IMR-90 (cell line): ENCODE measurements around the gene NCOA7. TPM values are rescaled to one million over a fixed set of nuclear protein-coding genes. Genes with fewer than 3 reads are reported as not detected.

Experiments used
- ATAC-seq: fragments of 200-7000 bp; cut with Tn5 transposase; 2 replicates; pipeline ENCODE4 v1.9.1; 2020; ENCODE audit warnings: low read depth, mild to moderate bottlenecking, moderate library complexity
- BruUV-seq: library from RNA; stranded (reverse); fragments of 400-500 nt; replicated peaks from 2 replicates; lab custom pipeline; 2021; lab: Mats Ljungman, UMichigan
- CTCF ChIA-PET: fragments of 300-600 bp; formaldehyde crosslinking; extraction: SDS; loops from one replicate; lab custom pipeline; 2021; ENCODE audit warnings: antibody characterized with exemption; lab: Yijun Ruan, JAX
- POLR2A ChIA-PET: fragments of 300-600 bp; sonication (Branson Sonifier 250); formaldehyde crosslinking; loops from one replicate; lab custom pipeline; 2022; ENCODE audit warnings: antibody characterized with exemption; ENCODE audit not compliant: unreplicated experiment; lab: Charles Lee
- DNase-seq: peaks from one replicate; pipeline ENCODE4 v3.0.0; 2013
- H2AFZ ChIP-seq: replicated peaks from 2 replicates; pipeline ENCODE3; 2013; ENCODE audit warnings: low read length, mild to moderate bottlenecking; ENCODE audit not compliant: poor library complexity
- H2AK5ac ChIP-seq: 2 replicates; pipeline ENCODE4 v1.6.1; 2013; ENCODE audit warnings: low read depth, low read length, inconsistent platforms
- H2AK9ac ChIP-seq: replicated peaks from 2 replicates; pipeline ENCODE3; 2013; ENCODE audit warnings: mild to moderate bottlenecking, low read depth, low read length, moderate library complexity; ENCODE audit not compliant: poor library complexity
- H2BK120ac ChIP-seq: 2 replicates; pipeline ENCODE4 v1.6.1; 2013; ENCODE audit warnings: low read depth, low read length, inconsistent platforms
- H2BK15ac ChIP-seq: 3 replicates; pipeline ENCODE4 v1.6.1; 2013; ENCODE audit warnings: low read depth, low read length, inconsistent platforms
- H2BK20ac ChIP-seq: 2 replicates; pipeline ENCODE4 v1.6.1; 2013; ENCODE audit warnings: low read depth, mild to moderate bottlenecking, inconsistent platforms, low read length, moderate library complexity
- H2BK5ac ChIP-seq: 2 replicates; pipeline ENCODE4 v1.6.1; 2013; ENCODE audit warnings: mild to moderate bottlenecking, low read depth, low read length, inconsistent platforms; ENCODE audit not compliant: poor library complexity, severe bottlenecking
- H3K14ac ChIP-seq: replicated peaks from 2 replicates; pipeline ENCODE4 v1.6.1; 2013; ENCODE audit warnings: low read depth, low read length, inconsistent platforms
- H3K18ac ChIP-seq: 2 replicates; pipeline ENCODE4 v1.6.1; 2013; ENCODE audit warnings: low read depth, low read length, control low read depth
- H3K23ac ChIP-seq: 2 replicates; pipeline ENCODE4 v1.6.1; 2013; ENCODE audit warnings: low read depth, low read length, inconsistent platforms
- H3K27ac ChIP-seq: 2 replicates; pipeline ENCODE4 v1.5.1; 2013; ENCODE audit warnings: mild to moderate bottlenecking, control low read depth, low read length; ENCODE audit not compliant: insufficient read depth
- H3K27me3 ChIP-seq: 2 replicates; pipeline ENCODE4 v1.6.1; 2013; ENCODE audit warnings: low read length; ENCODE audit not compliant: control insufficient read depth, insufficient read depth
- H3K36me3 ChIP-seq: 2 replicates; pipeline ENCODE4 v1.6.1; 2013; ENCODE audit warnings: low read length, mixed read lengths; ENCODE audit not compliant: control insufficient read depth, insufficient read depth
- H3K4ac ChIP-seq: 2 replicates; pipeline ENCODE4 v1.6.1; 2013; ENCODE audit warnings: low read depth, low read length, inconsistent platforms
- H3K4me1 ChIP-seq: 2 replicates; pipeline ENCODE4 v1.6.1; 2013; ENCODE audit warnings: low read length, mixed read lengths; ENCODE audit not compliant: control insufficient read depth, insufficient read depth
- H3K4me2 ChIP-seq: 2 replicates; pipeline ENCODE4 v1.6.1; 2013; ENCODE audit warnings: low read depth, mild to moderate bottlenecking, control low read depth, low read length, moderate library complexity
- H3K4me3 ChIP-seq: 2 replicates; pipeline ENCODE4 v1.5.1; 2013; ENCODE audit warnings: low read depth, mild to moderate bottlenecking, control low read depth, low read length, moderate library complexity; ENCODE audit not compliant: insufficient read depth
- H3K56ac ChIP-seq: 2 replicates; pipeline ENCODE4 v1.6.1; 2013; ENCODE audit warnings: low read length, inconsistent platforms; ENCODE audit not compliant: insufficient read depth; ENCODE audit errors: extremely low read depth
- H3K79me1 ChIP-seq, 2 experiments: 2 replicates each; pipeline ENCODE4 v1.6.1; 2013; ENCODE audit warnings: low read length in 2 of 2, inconsistent platforms in 1 of 2, low read depth in 1 of 2
- H3K9ac ChIP-seq: 2 replicates; pipeline ENCODE4 v1.6.1; 2013; ENCODE audit warnings: low read depth, low read length, control low read depth
- H3K9me1 ChIP-seq: 2 replicates; pipeline ENCODE4 v1.6.1; 2013; ENCODE audit warnings: low read length, inconsistent platforms; ENCODE audit not compliant: insufficient read depth
- H3K9me3 ChIP-seq: 2 replicates; pipeline ENCODE4 v1.6.1; 2013; ENCODE audit warnings: low read length; ENCODE audit not compliant: control insufficient read depth, insufficient read depth
- H4K20me1 ChIP-seq: 2 replicates; pipeline ENCODE4 v1.6.1; 2013; ENCODE audit warnings: low read length, inconsistent platforms; ENCODE audit not compliant: insufficient read depth
- H4K5ac ChIP-seq: 2 replicates; pipeline ENCODE4 v1.6.1; 2013; ENCODE audit warnings: mild to moderate bottlenecking, low read depth, low read length, control low read depth
- H4K8ac ChIP-seq, 2 experiments: 2 replicates each; pipeline ENCODE4 v1.6.1; 2013; ENCODE audit warnings: low read depth in 2 of 2, low read length in 2 of 2, control low read depth in 1 of 2, inconsistent platforms in 1 of 2
- H4K91ac ChIP-seq: 2 replicates; pipeline ENCODE4 v1.6.1; 2013; ENCODE audit warnings: low read depth, low read length, inconsistent platforms; ENCODE audit not compliant: insufficient read depth
- CEBPB ChIP-seq: IDR thresholded peaks from 2 replicates; pipeline ENCODE4 v1.6.1; 2012; ENCODE audit warnings: low read depth, low read length, improper control_type of control experiment
- ELK1 ChIP-seq: fragments of 150-350 bp; IDR thresholded peaks from 2 replicates; pipeline ENCODE4 v1.6.1; 2016; ENCODE audit warnings: low read depth, mild to moderate bottlenecking, low read length, moderate library complexity, borderline replicate concordance
- FOS ChIP-seq: fragments of 150-350 bp; IDR thresholded peaks from 2 replicates; pipeline ENCODE4 v1.6.1; 2016; ENCODE audit warnings: low read depth, low read length
- MAFK ChIP-seq: IDR thresholded peaks from 2 replicates; pipeline ENCODE4 v1.6.1; 2012; ENCODE audit warnings: low read depth, low read length, improper control_type of control experiment
- MAZ ChIP-seq: IDR thresholded peaks from 2 replicates; pipeline ENCODE4 v1.6.1; 2012; ENCODE audit warnings: low read depth, mild to moderate bottlenecking, low read length, improper control_type of control experiment, moderate library complexity, borderline replicate concordance
- NFE2L2 ChIP-seq: fragments of 150-350 bp; IDR thresholded peaks from 2 replicates; pipeline ENCODE4 v1.6.1; 2016; ENCODE audit warnings: low read depth, mild to moderate bottlenecking, low read length
- RAD21 ChIP-seq: IDR thresholded peaks from 2 replicates; pipeline ENCODE4 v1.6.1; 2012; ENCODE audit warnings: low read length, improper control_type of control experiment
- RCOR1 ChIP-seq: IDR thresholded peaks from 2 replicates; pipeline ENCODE4 v1.6.1; 2012; ENCODE audit warnings: mild to moderate bottlenecking, low read length, improper control_type of control experiment; ENCODE audit not compliant: insufficient replicate concordance
- RFX5 ChIP-seq: IDR thresholded peaks from 2 replicates; pipeline ENCODE4 v1.8.0; 2012; ENCODE audit warnings: low read depth, mild to moderate bottlenecking, low read length, moderate library complexity
- SMC3 ChIP-seq: fragments of 150-350 bp; IDR thresholded peaks from 2 replicates; pipeline ENCODE4 v1.6.1; 2016; ENCODE audit warnings: low read depth, mild to moderate bottlenecking, antibody characterized with exemption, low read length, moderate library complexity
- WGBS, 2 experiments: methylation state at CpG; one replicate each; pipeline versions ENCODE4 v1.1.5 to v1.1.7; 2013; ENCODE audit warnings: missing lambda C conversion rate in 2 of 2; ENCODE audit not compliant: insufficient read length in 1 of 2; ENCODE audit errors: extremely low coverage in 2 of 2; 5-methylcytosine and 5-hydroxymethylcytosine counted together
- dilution Hi-C: fragments of 300-500 bp; cut with HindIII; formaldehyde crosslinking; loops from one replicate; pipeline ENCODE4 v1.14.3; 2018; ENCODE audit warnings: low sequenced_read_pairs; ENCODE audit not compliant: unreplicated experiment
- in situ Hi-C: fragments of 300-500 bp; cut with MboI; formaldehyde crosslinking; loops from 3 replicates; pipeline ENCODE4 v1.14.3; 2019; ENCODE audit warnings: low sequenced_read_pairs, inconsistent platforms, mixed read lengths
- intact Hi-C: fragments of 100-400 bp; cut with micrococcal nuclease; formaldehyde crosslinking; loops from 2 replicates; pipeline ENCODE4 v1.10.0; 2022
- polyA plus RNA-seq, 3 experiments: library from polyadenylated mRNA; depleted of rRNA; stranded (reverse); fragments of >200 nt; gene quantifications; 2 replicates each; pipeline ENCODE4 v1.2.3, GENCODE V29; 2012; ENCODE audit warnings: low replicate concordance in 1 of 3
- total RNA-seq: library from RNA; depleted of rRNA; stranded (reverse); fragments of >200 nt; gene quantifications from 2 replicates; pipeline ENCODE4 v1.2.3, GENCODE V29; 2012
- TF ChIP-seq, protein P1 (sequence below): fragments of 150-350 bp; IDR thresholded peaks from 2 replicates; pipeline ENCODE4 v1.6.1; 2017; ENCODE audit warnings: mild to moderate bottlenecking, antibody characterized with exemption, low read length, low read depth
- TF ChIP-seq, protein P2 (sequence below): conservative IDR thresholded peaks from 2 replicates; pipeline ENCODE4 v1.5.1; 2012; ENCODE audit warnings: mild to moderate bottlenecking, low read depth, low read length, improper control_type of control experiment

NCOA7 gene
- total and polyA plus RNA-seq, 2 of the 4 experiments (the other 2 are of a cell fraction) = 12.6 to 12.9 TPM

- no peak overlapping the region for H3K4me3 ChIP-seq
- H4K91ac ChIP-seq = no peak overlapping the region
- H3K9me1 ChIP-seq = no peaks in the 10 kb centered on the region
- H2AFZ ChIP-seq = no peak overlapping the region
- H4K20me1 ChIP-seq = no peaks in the 10 kb centered on the region
- H3K27me3 ChIP-seq = no peaks in the 10 kb centered on the region
- H2AK9ac ChIP-seq = no peak overlapping the region
- no peak overlapping the region for H4K8ac ChIP-seq
- WGBS, 2 experiments = no CpG with 5 or more reads among the region's 1 CpG
- TF ChIP-seq FOS (no peak), RFX5 (no peak), CEBPB (no peak), ELK1 (no peak), MAFK (no peak), NFE2L2 (no peak), RAD21 (no peak), SMC3 (no peak), MAZ (no peak), RCOR1 (no peak)
- TF ChIP-seq, protein P1, sequence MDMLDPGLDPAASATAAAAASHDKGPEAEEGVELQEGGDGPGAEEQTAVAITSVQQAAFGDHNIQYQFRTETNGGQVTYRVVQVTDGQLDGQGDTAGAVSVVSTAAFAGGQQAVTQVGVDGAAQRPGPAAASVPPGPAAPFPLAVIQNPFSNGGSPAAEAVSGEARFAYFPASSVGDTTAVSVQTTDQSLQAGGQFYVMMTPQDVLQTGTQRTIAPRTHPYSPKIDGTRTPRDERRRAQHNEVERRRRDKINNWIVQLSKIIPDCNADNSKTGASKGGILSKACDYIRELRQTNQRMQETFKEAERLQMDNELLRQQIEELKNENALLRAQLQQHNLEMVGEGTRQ = no peak
- TF ChIP-seq, protein P2, sequence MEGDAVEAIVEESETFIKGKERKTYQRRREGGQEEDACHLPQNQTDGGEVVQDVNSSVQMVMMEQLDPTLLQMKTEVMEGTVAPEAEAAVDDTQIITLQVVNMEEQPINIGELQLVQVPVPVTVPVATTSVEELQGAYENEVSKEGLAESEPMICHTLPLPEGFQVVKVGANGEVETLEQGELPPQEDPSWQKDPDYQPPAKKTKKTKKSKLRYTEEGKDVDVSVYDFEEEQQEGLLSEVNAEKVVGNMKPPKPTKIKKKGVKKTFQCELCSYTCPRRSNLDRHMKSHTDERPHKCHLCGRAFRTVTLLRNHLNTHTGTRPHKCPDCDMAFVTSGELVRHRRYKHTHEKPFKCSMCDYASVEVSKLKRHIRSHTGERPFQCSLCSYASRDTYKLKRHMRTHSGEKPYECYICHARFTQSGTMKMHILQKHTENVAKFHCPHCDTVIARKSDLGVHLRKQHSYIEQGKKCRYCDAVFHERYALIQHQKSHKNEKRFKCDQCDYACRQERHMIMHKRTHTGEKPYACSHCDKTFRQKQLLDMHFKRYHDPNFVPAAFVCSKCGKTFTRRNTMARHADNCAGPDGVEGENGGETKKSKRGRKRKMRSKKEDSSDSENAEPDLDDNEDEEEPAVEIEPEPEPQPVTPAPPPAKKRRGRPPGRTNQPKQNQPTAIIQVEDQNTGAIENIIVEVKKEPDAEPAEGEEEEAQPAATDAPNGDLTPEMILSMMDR = no peak
- DNase-seq = no peak
- dilution Hi-C loops = no loop called here
- H3K18ac ChIP-seq = no peak overlapping the region
- H2BK20ac ChIP-seq = no peak overlapping the region
- H3K4ac ChIP-seq = no peak overlapping the region
- H3K27ac ChIP-seq = no peak overlapping the region
- H2BK5ac ChIP-seq = no peak overlapping the region
- POLR2A ChIA-PET = no interaction called here
- H2BK120ac ChIP-seq = no peak overlapping the region
- H3K9me3 ChIP-seq = no peaks in the 10 kb centered on the region
- H2AK5ac ChIP-seq = no peak overlapping the region
- no peaks in the 10 kb centered on the region for H3K36me3 ChIP-seq
- H3K56ac ChIP-seq = no peak overlapping the region
- in situ Hi-C loops = no loop called here
- H4K5ac ChIP-seq = no peak overlapping the region
- ATAC-seq = no peak
- no peak overlapping the region for H3K9ac ChIP-seq
- BruUV-seq = no TSS peak
- CTCF ChIA-PET = no interaction called here
- peaks cover 10% of the 10 kb centered on the region for H3K4me1 ChIP-seq
- H3K23ac ChIP-seq = no peak overlapping the region
- intact Hi-C loops = no loop called here
- no peak overlapping the region for H2BK15ac ChIP-seq
- H3K14ac ChIP-seq = no peak overlapping the region
- no peak overlapping the region for H3K4me2 ChIP-seq
- H3K79me1 ChIP-seq = no peaks in the 10 kb centered on the region
Observed at GRCh38 chr6:125939026-125939425, 148.3 kb downstream of the NCOA7 start.
